H1 (cell line): ENCODE data around the gene LRBA. TPM values are rescaled to one million over a fixed set of nuclear protein-coding genes. Genes with fewer than 3 reads are reported as not detected.

Source experiments
- ATF2 ChIP-seq: IDR thresholded peaks from 2 replicates; pipeline ENCODE4 v1.6.1; 2012; ENCODE audit warnings: low read length, inconsistent platforms
- polyA plus RNA-seq, 7 experiments: library from polyadenylated mRNA; depleted of rRNA in 3 of 7; stranded (reverse) in 5 of 7; unstranded in 2 of 7; fragments of >200 nt in 5 of 7; fragments of 200-250 nt in 2 of 7; gene quantifications; 1 replicate in 5 of 7; 2 replicates in 1 of 7; 4 replicates in 1 of 7; pipeline versions ENCODE4 v1.2.1 to v1.2.3, GENCODE V29; 2011 to 2013; ENCODE audit warnings: missing spikeins in 2 of 7, mixed read lengths in 2 of 7
- total RNA-seq: library from RNA; stranded (reverse); fragmentation: NEBNext Ultra II Directional; extraction: Animal tissue kit (Norgen Biotek cat#: 25700); gene quantifications from 2 replicates; pipeline ENCODE4 v1.2.1, GENCODE V29; 2021

Gene LRBA
- total and polyA plus RNA-seq, 2 of the 8 experiments (the other 6 are each of a cell fraction or from before 2014, with no cell fraction given) = 54.6 to 83.2 TPM

DNA sequence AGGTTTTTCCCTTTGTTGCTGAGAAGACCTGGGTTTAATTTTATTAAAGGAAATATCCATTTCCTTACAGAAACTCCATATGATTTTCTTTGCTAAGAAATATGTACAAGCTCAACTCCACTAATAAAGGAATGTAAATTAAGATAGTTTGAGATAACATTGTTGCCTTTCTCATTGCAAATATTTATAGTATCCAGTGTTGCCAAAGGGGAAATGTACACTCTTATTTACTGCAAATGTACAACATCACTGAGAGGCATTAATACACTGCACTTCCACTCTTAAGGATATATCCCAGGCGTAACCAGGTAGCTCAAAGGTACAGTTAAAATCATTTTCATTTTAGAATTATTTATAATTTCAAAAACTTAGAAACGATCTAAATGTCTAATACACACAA, 7.5 kb upstream of the LRBA start (continued):
- no peak for TF ChIP-seq ATF2
